H7 (cell line): Measurements from ENCODE around the gene HNF4A. TPM values are rescaled to one million over a fixed set of nuclear protein-coding genes. Genes with fewer than 3 reads are reported as not detected.

ENCODE experiments used
- DNase-seq: peaks from one replicate; pipeline ENCODE4 v3.0.0; 2012
- H3K27me3 ChIP-seq: 2 replicates; pipeline ENCODE4 v1.6.0; 2011; ENCODE audit warnings: mild to moderate bottlenecking, low read length; ENCODE audit not compliant: control insufficient read depth, insufficient read depth
- H3K36me3 ChIP-seq: replicated peaks from 2 replicates; pipeline ENCODE4 v1.5.1; 2011; ENCODE audit warnings: low read length; ENCODE audit not compliant: control insufficient read depth, insufficient read depth
- H3K4me3 ChIP-seq: 2 replicates; pipeline ENCODE4 v1.5.1; 2011; ENCODE audit warnings: low read depth, mild to moderate bottlenecking, control low read depth, low read length, moderate library complexity; ENCODE audit not compliant: insufficient read depth
- total RNA-seq: library from RNA; depleted of rRNA; stranded (reverse); fragments of >200 nt; shearing (Covaris generic); gene quantifications from 2 replicates; pipeline ENCODE4 v1.2.3, GENCODE V29; 2014; rRNA removed

The HNF4A gene
- total RNA-seq, 1 experiment from 2014 or later, result 11.4 TPM

GRCh38 chr20:44478206-44478605 is 122.7 kb downstream of the HNF4A start:
- Histone ChIP-seq H3K36me3 (peaks cover 3% of the 10 kb centered on the region), H3K4me3 (no peak overlapping the region), H3K27me3 (no peaks in the 10 kb centered on the region)
- DNase-seq, result no peak

- no peak for DNase-seq
- Histone ChIP-seq H3K4me3 (no peak overlapping the region), H3K27me3 (no peaks in the 10 kb centered on the region), H3K36me3 (peaks cover 6% of the 10 kb centered on the region)
Observed at GRCh38 chr20:44479643-44480042, 124.1 kb downstream of the HNF4A start.

GRCh38 chr20:44480097-44480496 is 124.6 kb downstream of the HNF4A start:
- no peak overlapping the region for H3K4me3 ChIP-seq
- DNase-seq, result no peak
- H3K27me3 ChIP-seq, result no peaks in the 10 kb centered on the region
- peaks cover 6% of the 10 kb centered on the region for H3K36me3 ChIP-seq

GRCh38 chr20:44481719-44482416 is 126.4 kb downstream of the HNF4A start:
- no peaks in the 10 kb centered on the region for H3K27me3 ChIP-seq
- no peak for DNase-seq
- peaks cover 7% of the 10 kb centered on the region for H3K36me3 ChIP-seq
- H3K4me3 ChIP-seq, result no peak overlapping the region

- H3K4me3 ChIP-seq, result no peak overlapping the region
- H3K36me3 ChIP-seq, result peaks cover 7% of the 10 kb centered on the region
- DNase-seq, result no peak
- H3K27me3 ChIP-seq, result no peaks in the 10 kb centered on the region
Observed at GRCh38 chr20:44483112-44483511, 127.6 kb downstream of the HNF4A start.

Other genes starting within 250 kb of the HNF4A start
- gene JPH2, start 168.5 kb upstream of the HNF4A start, total RNA-seq, result 0.67 and 0.69 TPM in 2 replicates
- gene OSER1, start 144.9 kb upstream of the HNF4A start, total RNA-seq, result 28.5 and 33.0 TPM in 2 replicates
- gene GDAP1L1, start 108.4 kb upstream of the HNF4A start, total RNA-seq, result 6.1 and 6.8 TPM in 2 replicates
- gene FITM2, start 44.5 kb upstream of the HNF4A start, total RNA-seq, result 1.2 and 1.6 TPM in 2 replicates
- 0.07 TPM in 1 of 2 replicates, not detected in the other for gene R3HDML, start 18.7 kb upstream of the HNF4A start, total RNA-seq
- gene TTPAL, start 120.2 kb downstream of the HNF4A start, total RNA-seq, result 3.6 TPM in 2 replicates
- gene SERINC3, start 166.4 kb downstream of the HNF4A start, total RNA-seq, result 36.7 and 46.4 TPM in 2 replicates
- gene PKIG, start 226.9 kb downstream of the HNF4A start, total RNA-seq, result 40.8 and 76.2 TPM in 2 replicates